ENCODE results near the gene WASF3.

DNA sequence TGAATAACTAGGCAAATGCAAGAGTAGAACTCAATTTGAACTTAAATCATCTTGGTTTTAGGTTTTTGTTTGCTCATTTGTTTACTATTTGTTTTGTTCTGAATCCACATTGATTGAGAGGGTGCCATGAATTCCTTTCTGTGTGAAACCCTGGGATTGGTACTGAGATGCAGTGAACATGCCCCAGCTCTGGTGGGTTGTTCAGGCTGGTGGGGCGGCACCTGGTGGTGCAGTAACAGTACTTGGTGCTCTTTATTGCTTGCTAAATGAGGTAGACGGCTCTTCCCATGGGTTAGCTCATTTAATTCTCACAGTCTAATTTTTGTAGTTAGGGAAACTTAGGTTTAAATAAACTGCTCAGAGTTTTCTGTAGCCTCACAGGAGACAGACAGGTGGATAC is 48.4 kb downstream of the WASF3 start:
- TF ChIP-seq, protein P1, sequence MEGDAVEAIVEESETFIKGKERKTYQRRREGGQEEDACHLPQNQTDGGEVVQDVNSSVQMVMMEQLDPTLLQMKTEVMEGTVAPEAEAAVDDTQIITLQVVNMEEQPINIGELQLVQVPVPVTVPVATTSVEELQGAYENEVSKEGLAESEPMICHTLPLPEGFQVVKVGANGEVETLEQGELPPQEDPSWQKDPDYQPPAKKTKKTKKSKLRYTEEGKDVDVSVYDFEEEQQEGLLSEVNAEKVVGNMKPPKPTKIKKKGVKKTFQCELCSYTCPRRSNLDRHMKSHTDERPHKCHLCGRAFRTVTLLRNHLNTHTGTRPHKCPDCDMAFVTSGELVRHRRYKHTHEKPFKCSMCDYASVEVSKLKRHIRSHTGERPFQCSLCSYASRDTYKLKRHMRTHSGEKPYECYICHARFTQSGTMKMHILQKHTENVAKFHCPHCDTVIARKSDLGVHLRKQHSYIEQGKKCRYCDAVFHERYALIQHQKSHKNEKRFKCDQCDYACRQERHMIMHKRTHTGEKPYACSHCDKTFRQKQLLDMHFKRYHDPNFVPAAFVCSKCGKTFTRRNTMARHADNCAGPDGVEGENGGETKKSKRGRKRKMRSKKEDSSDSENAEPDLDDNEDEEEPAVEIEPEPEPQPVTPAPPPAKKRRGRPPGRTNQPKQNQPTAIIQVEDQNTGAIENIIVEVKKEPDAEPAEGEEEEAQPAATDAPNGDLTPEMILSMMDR (IDR thresholded peaks at IDR 0.05), result no peak
- no peak for TF ChIP-seq POLR2A (IDR thresholded peaks at IDR 0.05)
